HG03097 (cell line): ENCODE results near the gene PCP2.
A peak's percentile ranks its signal among the peaks of the same experiment; 100 is the strongest.

ENCODE experiments used
- ATAC-seq: cut with Tn5 transposase; IDR thresholded peaks from one replicate; pipeline ENCODE4 v1.9.1; 2021; ENCODE audit not compliant: unreplicated experiment, low FRiP score

PCP2 gene

GRCh38 chr19:7633698-7634097 lies at the start of gene PCP2:
TSS of gene PCP2 (minus strand) at chr19:7633719. CDS start at chr19:7633457, 262 bp downstream.
- ATAC-seq: no peak

GRCh38 chr19:7682175-7682855 lies 48.8 kb upstream of the PCP2 start:
- no peak for ATAC-seq

- ATAC-seq: peak; percentile 17
These were observed 48.0 kb upstream of the PCP2 start for GRCh38 chr19:7681340-7682174.

GRCh38 chr19:7680606-7681339 lies 47.3 kb upstream of the PCP2 start, which contains the start of gene TRAPPC5:
TSS of gene TRAPPC5 (plus strand) at chr19:7680833. CDS start at chr19:7682254, 1,421 bp downstream.
- ATAC-seq: peak; percentile 48

- no peak for ATAC-seq
These were observed 46.5 kb upstream of the PCP2 start for GRCh38 chr19:7679771-7680605.

- no peak for ATAC-seq
These were observed 45.6 kb upstream of the PCP2 start for GRCh38 chr19:7678971-7679751.

- no peak for ATAC-seq
These were observed 44.3 kb upstream of the PCP2 start for GRCh38 chr19:7677669-7678311.

- ATAC-seq: no peak
These were observed 43.3 kb upstream of the PCP2 start, which contains the start of gene MCEMP1 for GRCh38 chr19:7676854-7677253. TSS of gene MCEMP1 (plus strand) at chr19:7677090. CDS start at chr19:7677121, 31 bp downstream.

- no peak for ATAC-seq
These were observed 42.9 kb upstream of the PCP2 start for GRCh38 chr19:7676376-7676775.

GRCh38 chr19:7674010-7675005 lies 40.8 kb upstream of the PCP2 start:
- no peak for ATAC-seq

- ATAC-seq: no peak
These were observed 39.0 kb upstream of the PCP2 start for GRCh38 chr19:7672522-7672921.

GRCh38 chr19:7670790-7671189 lies 37.3 kb upstream of the PCP2 start:
- no peak for ATAC-seq

GRCh38 chr19:7670150-7670783 lies 36.7 kb upstream of the PCP2 start:
- ATAC-seq: no peak

- no peak for ATAC-seq
These were observed 36.1 kb upstream of the PCP2 start for GRCh38 chr19:7669641-7670040.

- no peak for ATAC-seq
These were observed 35.3 kb upstream of the PCP2 start, which contains the start of gene RETN for GRCh38 chr19:7668842-7669241. TSS of gene RETN (plus strand) at chr19:7669049. CDS start at chr19:7669327, 278 bp downstream.

- ATAC-seq: no peak
These were observed 31.6 kb upstream of the PCP2 start for GRCh38 chr19:7665076-7665475.

- ATAC-seq: no peak
These were observed 30.2 kb upstream of the PCP2 start for GRCh38 chr19:7663706-7664105.
